Measurements from ENCODE around the gene SPNS2.

The SPNS2 gene

GRCh38 chr17:4498461-4499397, at the start of gene SPNS2:
TSS of gene SPNS2 (plus strand) at chr17:4498881. CDS start at chr17:4499048, 167 bp downstream.
- H3K4me3 ChIP-seq (ENCODE audit: low read depth, low read length) = peak within 1 kb of the TSS; percentile 20

GRCh38 chr17:4449736-4450135, 48.9 kb upstream of the SPNS2 start:
- no peak overlapping the region for H3K4me3 ChIP-seq (ENCODE audit: low read depth, low read length)

- H3K4me3 ChIP-seq (ENCODE audit: low read depth, low read length) = no peak overlapping the region
Observed at GRCh38 chr17:4450710-4451316, 47.9 kb upstream of the SPNS2 start.

GRCh38 chr17:4453812-4454591, 44.7 kb upstream of the SPNS2 start:
- no peak overlapping the region for H3K4me3 ChIP-seq (ENCODE audit: low read depth, low read length)

- H3K4me3 ChIP-seq (ENCODE audit: low read depth, low read length) = no peak overlapping the region
Observed at GRCh38 chr17:4460661-4461060, 38.0 kb upstream of the SPNS2 start.

GRCh38 chr17:4463818-4464476, 34.7 kb upstream of the SPNS2 start:
- H3K4me3 ChIP-seq (ENCODE audit: low read depth, low read length) = no peak overlapping the region

GRCh38 chr17:4465786-4466185, 32.9 kb upstream of the SPNS2 start:
- H3K4me3 ChIP-seq (ENCODE audit: low read depth, low read length) = no peak overlapping the region

- no peak overlapping the region for H3K4me3 ChIP-seq (ENCODE audit: low read depth, low read length)
Observed at GRCh38 chr17:4467287-4467686, 31.4 kb upstream of the SPNS2 start.

- H3K4me3 ChIP-seq (ENCODE audit: low read depth, low read length) = no peak overlapping the region
Observed at GRCh38 chr17:4469552-4469951, 29.1 kb upstream of the SPNS2 start.

- no peak overlapping the region for H3K4me3 ChIP-seq (ENCODE audit: low read depth, low read length)
Observed at GRCh38 chr17:4472286-4472685, 26.4 kb upstream of the SPNS2 start.

GRCh38 chr17:4474093-4474492, 24.6 kb upstream of the SPNS2 start:
- H3K4me3 ChIP-seq (ENCODE audit: low read depth, low read length) = no peak overlapping the region

- no peak overlapping the region for H3K4me3 ChIP-seq (ENCODE audit: low read depth, low read length)
Observed at GRCh38 chr17:4475001-4475400, 23.7 kb upstream of the SPNS2 start.

- H3K4me3 ChIP-seq (ENCODE audit: low read depth, low read length) = no peak overlapping the region
Observed at GRCh38 chr17:4475463-4475862, 23.2 kb upstream of the SPNS2 start.

GRCh38 chr17:4476017-4476416, 22.7 kb upstream of the SPNS2 start:
- no peak overlapping the region for H3K4me3 ChIP-seq (ENCODE audit: low read depth, low read length)

GRCh38 chr17:4476511-4477070, 22.1 kb upstream of the SPNS2 start:
- H3K4me3 ChIP-seq (ENCODE audit: low read depth, low read length) = no peak overlapping the region

- no peak overlapping the region for H3K4me3 ChIP-seq (ENCODE audit: low read depth, low read length)
Observed at GRCh38 chr17:4477255-4477791, 21.4 kb upstream of the SPNS2 start.

- no peak overlapping the region for H3K4me3 ChIP-seq (ENCODE audit: low read depth, low read length)
Observed at GRCh38 chr17:4478318-4478830, 20.3 kb upstream of the SPNS2 start.

- H3K4me3 ChIP-seq (ENCODE audit: low read depth, low read length) = no peak overlapping the region
Observed at GRCh38 chr17:4479340-4479981, 19.2 kb upstream of the SPNS2 start.

GRCh38 chr17:4479982-4480751, 18.5 kb upstream of the SPNS2 start:
- H3K4me3 ChIP-seq (ENCODE audit: low read depth, low read length) = no peak overlapping the region
